IMR-90 (cell line): ENCODE data around the gene GAB1. TPM values are rescaled to one million over a fixed set of nuclear protein-coding genes. Genes with fewer than 3 reads are reported as not detected.

Source experiments
- ATAC-seq: fragments of 200-7000 bp; cut with Tn5 transposase; 2 replicates; pipeline ENCODE4 v1.9.1; 2020; ENCODE audit warnings: low read depth, mild to moderate bottlenecking, moderate library complexity
- BruUV-seq: library from RNA; stranded (reverse); fragments of 400-500 nt; replicated peaks from 2 replicates; lab custom pipeline; 2021; lab: Mats Ljungman, UMichigan
- CTCF ChIA-PET: fragments of 300-600 bp; formaldehyde crosslinking; extraction: SDS; loops from one replicate; lab custom pipeline; 2021; ENCODE audit warnings: antibody characterized with exemption; lab: Yijun Ruan, JAX
- POLR2A ChIA-PET: fragments of 300-600 bp; sonication (Branson Sonifier 250); formaldehyde crosslinking; loops from one replicate; lab custom pipeline; 2022; ENCODE audit warnings: antibody characterized with exemption; ENCODE audit not compliant: unreplicated experiment; lab: Charles Lee
- DNase-seq: peaks from one replicate; pipeline ENCODE4 v3.0.0; 2013
- H2AFZ ChIP-seq: replicated peaks from 2 replicates; pipeline ENCODE3; 2013; ENCODE audit warnings: low read length, mild to moderate bottlenecking; ENCODE audit not compliant: poor library complexity
- H2AK5ac ChIP-seq: 2 replicates; pipeline ENCODE4 v1.6.1; 2013; ENCODE audit warnings: low read depth, low read length, inconsistent platforms
- H2AK9ac ChIP-seq: replicated peaks from 2 replicates; pipeline ENCODE3; 2013; ENCODE audit warnings: mild to moderate bottlenecking, low read depth, low read length, moderate library complexity; ENCODE audit not compliant: poor library complexity
- H2BK120ac ChIP-seq: 2 replicates; pipeline ENCODE4 v1.6.1; 2013; ENCODE audit warnings: low read depth, low read length, inconsistent platforms
- H2BK15ac ChIP-seq: 3 replicates; pipeline ENCODE4 v1.6.1; 2013; ENCODE audit warnings: low read depth, low read length, inconsistent platforms
- H2BK20ac ChIP-seq: 2 replicates; pipeline ENCODE4 v1.6.1; 2013; ENCODE audit warnings: low read depth, mild to moderate bottlenecking, inconsistent platforms, low read length, moderate library complexity
- H2BK5ac ChIP-seq: 2 replicates; pipeline ENCODE4 v1.6.1; 2013; ENCODE audit warnings: mild to moderate bottlenecking, low read depth, low read length, inconsistent platforms; ENCODE audit not compliant: poor library complexity, severe bottlenecking
- H3K14ac ChIP-seq: replicated peaks from 2 replicates; pipeline ENCODE4 v1.6.1; 2013; ENCODE audit warnings: low read depth, low read length, inconsistent platforms
- H3K18ac ChIP-seq: 2 replicates; pipeline ENCODE4 v1.6.1; 2013; ENCODE audit warnings: low read depth, low read length, control low read depth
- H3K23ac ChIP-seq: 2 replicates; pipeline ENCODE4 v1.6.1; 2013; ENCODE audit warnings: low read depth, low read length, inconsistent platforms
- H3K27ac ChIP-seq: 2 replicates; pipeline ENCODE4 v1.5.1; 2013; ENCODE audit warnings: mild to moderate bottlenecking, control low read depth, low read length; ENCODE audit not compliant: insufficient read depth
- H3K27me3 ChIP-seq: 2 replicates; pipeline ENCODE4 v1.6.1; 2013; ENCODE audit warnings: low read length; ENCODE audit not compliant: control insufficient read depth, insufficient read depth
- H3K36me3 ChIP-seq: 2 replicates; pipeline ENCODE4 v1.6.1; 2013; ENCODE audit warnings: low read length, mixed read lengths; ENCODE audit not compliant: control insufficient read depth, insufficient read depth
- H3K4ac ChIP-seq: 2 replicates; pipeline ENCODE4 v1.6.1; 2013; ENCODE audit warnings: low read depth, low read length, inconsistent platforms
- H3K4me1 ChIP-seq: 2 replicates; pipeline ENCODE4 v1.6.1; 2013; ENCODE audit warnings: low read length, mixed read lengths; ENCODE audit not compliant: control insufficient read depth, insufficient read depth
- H3K4me2 ChIP-seq: 2 replicates; pipeline ENCODE4 v1.6.1; 2013; ENCODE audit warnings: low read depth, mild to moderate bottlenecking, control low read depth, low read length, moderate library complexity
- H3K4me3 ChIP-seq: 2 replicates; pipeline ENCODE4 v1.5.1; 2013; ENCODE audit warnings: low read depth, mild to moderate bottlenecking, control low read depth, low read length, moderate library complexity; ENCODE audit not compliant: insufficient read depth
- H3K56ac ChIP-seq: 2 replicates; pipeline ENCODE4 v1.6.1; 2013; ENCODE audit warnings: low read length, inconsistent platforms; ENCODE audit not compliant: insufficient read depth; ENCODE audit errors: extremely low read depth
- H3K79me1 ChIP-seq, 2 experiments: 2 replicates each; pipeline ENCODE4 v1.6.1; 2013; ENCODE audit warnings: low read length in 2 of 2, inconsistent platforms in 1 of 2, low read depth in 1 of 2
- H3K9ac ChIP-seq: 2 replicates; pipeline ENCODE4 v1.6.1; 2013; ENCODE audit warnings: low read depth, low read length, control low read depth
- H3K9me1 ChIP-seq: 2 replicates; pipeline ENCODE4 v1.6.1; 2013; ENCODE audit warnings: low read length, inconsistent platforms; ENCODE audit not compliant: insufficient read depth
- H3K9me3 ChIP-seq: 2 replicates; pipeline ENCODE4 v1.6.1; 2013; ENCODE audit warnings: low read length; ENCODE audit not compliant: control insufficient read depth, insufficient read depth
- H4K20me1 ChIP-seq: 2 replicates; pipeline ENCODE4 v1.6.1; 2013; ENCODE audit warnings: low read length, inconsistent platforms; ENCODE audit not compliant: insufficient read depth
- H4K5ac ChIP-seq: 2 replicates; pipeline ENCODE4 v1.6.1; 2013; ENCODE audit warnings: mild to moderate bottlenecking, low read depth, low read length, control low read depth
- H4K8ac ChIP-seq, 2 experiments: 2 replicates each; pipeline ENCODE4 v1.6.1; 2013; ENCODE audit warnings: low read depth in 2 of 2, low read length in 2 of 2, control low read depth in 1 of 2, inconsistent platforms in 1 of 2
- H4K91ac ChIP-seq: 2 replicates; pipeline ENCODE4 v1.6.1; 2013; ENCODE audit warnings: low read depth, low read length, inconsistent platforms; ENCODE audit not compliant: insufficient read depth
- BHLHE40 ChIP-seq: fragments of 150-350 bp; IDR thresholded peaks from 2 replicates; pipeline ENCODE4 v1.6.1; 2016; ENCODE audit warnings: mild to moderate bottlenecking, low read depth, low read length
- CEBPB ChIP-seq: IDR thresholded peaks from 2 replicates; pipeline ENCODE4 v1.6.1; 2012; ENCODE audit warnings: low read depth, low read length, improper control_type of control experiment
- MAZ ChIP-seq: IDR thresholded peaks from 2 replicates; pipeline ENCODE4 v1.6.1; 2012; ENCODE audit warnings: low read depth, mild to moderate bottlenecking, low read length, improper control_type of control experiment, moderate library complexity, borderline replicate concordance
- NFE2L2 ChIP-seq: fragments of 150-350 bp; IDR thresholded peaks from 2 replicates; pipeline ENCODE4 v1.6.1; 2016; ENCODE audit warnings: low read depth, mild to moderate bottlenecking, low read length
- POLR2A ChIP-seq: IDR thresholded peaks from 2 replicates; pipeline ENCODE4 v1.6.1; 2012; ENCODE audit warnings: mild to moderate bottlenecking, low read depth, low read length
- RFX5 ChIP-seq: IDR thresholded peaks from 2 replicates; pipeline ENCODE4 v1.8.0; 2012; ENCODE audit warnings: low read depth, mild to moderate bottlenecking, low read length, moderate library complexity
- WGBS, 2 experiments: methylation state at CpG; one replicate each; pipeline versions ENCODE4 v1.1.5 to v1.1.7; 2013; ENCODE audit warnings: missing lambda C conversion rate in 2 of 2; ENCODE audit not compliant: insufficient read length in 1 of 2; ENCODE audit errors: extremely low coverage in 2 of 2; 5-methylcytosine and 5-hydroxymethylcytosine counted together
- dilution Hi-C: fragments of 300-500 bp; cut with HindIII; formaldehyde crosslinking; loops from one replicate; pipeline ENCODE4 v1.14.3; 2018; ENCODE audit warnings: low sequenced_read_pairs; ENCODE audit not compliant: unreplicated experiment
- in situ Hi-C: fragments of 300-500 bp; cut with MboI; formaldehyde crosslinking; loops from 3 replicates; pipeline ENCODE4 v1.14.3; 2019; ENCODE audit warnings: low sequenced_read_pairs, inconsistent platforms, mixed read lengths
- intact Hi-C: fragments of 100-400 bp; cut with micrococcal nuclease; formaldehyde crosslinking; loops from 2 replicates; pipeline ENCODE4 v1.10.0; 2022
- polyA plus RNA-seq, 3 experiments: library from polyadenylated mRNA; depleted of rRNA; stranded (reverse); fragments of >200 nt; gene quantifications; 2 replicates each; pipeline ENCODE4 v1.2.3, GENCODE V29; 2012; ENCODE audit warnings: low replicate concordance in 1 of 3
- total RNA-seq: library from RNA; depleted of rRNA; stranded (reverse); fragments of >200 nt; gene quantifications from 2 replicates; pipeline ENCODE4 v1.2.3, GENCODE V29; 2012
- TF ChIP-seq, protein P1 (sequence below): fragments of 150-350 bp; IDR thresholded peaks from 2 replicates; pipeline ENCODE4 v1.6.1; 2016; ENCODE audit warnings: low read depth, mild to moderate bottlenecking, low read length, moderate library complexity, borderline replicate concordance

The GAB1 gene
- total and polyA plus RNA-seq, 2 of the 4 experiments (the other 2 are of a cell fraction), result 2.8 to 12.0 TPM

DNA sequence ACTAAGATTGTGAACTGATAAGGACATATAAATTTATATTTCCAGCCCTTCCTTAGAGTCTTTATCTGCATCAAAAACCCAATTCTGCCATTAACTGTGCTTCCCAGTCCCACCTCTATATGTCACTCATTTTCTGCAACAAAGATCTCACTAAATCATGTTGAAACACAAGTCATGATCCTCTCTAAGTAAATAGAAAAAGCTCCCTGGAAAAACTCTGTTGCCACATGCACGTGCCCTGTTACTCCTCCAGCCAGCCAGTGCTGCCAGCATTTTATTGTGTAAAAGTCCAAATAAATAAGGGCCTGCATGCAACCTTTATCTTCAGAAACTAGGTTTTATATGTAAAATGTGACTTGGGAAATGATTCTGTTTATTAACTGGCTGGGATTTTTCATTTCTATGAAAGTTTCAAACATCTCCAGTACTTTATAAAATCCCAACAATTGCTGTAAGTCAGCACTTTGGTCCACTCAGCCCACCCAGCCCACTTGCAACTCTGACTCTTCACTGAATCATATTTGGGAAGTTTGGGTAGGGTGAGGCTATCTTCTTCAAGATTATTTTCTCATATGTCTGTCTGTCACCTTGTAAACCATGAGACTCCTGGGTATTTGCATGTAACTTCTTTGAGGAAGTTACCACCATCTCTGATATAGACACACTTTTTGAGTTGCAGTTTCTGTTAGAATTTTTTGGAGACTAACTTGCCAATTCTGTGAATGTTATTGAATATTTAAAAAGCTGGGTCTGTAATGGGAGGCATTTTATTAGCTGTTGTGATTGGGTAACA, 136.9 kb downstream of the GAB1 start:
- no peak for TF ChIP-seq POLR2A
- TF ChIP-seq BHLHE40, result no peak
- no peak for TF ChIP-seq CEBPB
- TF ChIP-seq, protein P1, sequence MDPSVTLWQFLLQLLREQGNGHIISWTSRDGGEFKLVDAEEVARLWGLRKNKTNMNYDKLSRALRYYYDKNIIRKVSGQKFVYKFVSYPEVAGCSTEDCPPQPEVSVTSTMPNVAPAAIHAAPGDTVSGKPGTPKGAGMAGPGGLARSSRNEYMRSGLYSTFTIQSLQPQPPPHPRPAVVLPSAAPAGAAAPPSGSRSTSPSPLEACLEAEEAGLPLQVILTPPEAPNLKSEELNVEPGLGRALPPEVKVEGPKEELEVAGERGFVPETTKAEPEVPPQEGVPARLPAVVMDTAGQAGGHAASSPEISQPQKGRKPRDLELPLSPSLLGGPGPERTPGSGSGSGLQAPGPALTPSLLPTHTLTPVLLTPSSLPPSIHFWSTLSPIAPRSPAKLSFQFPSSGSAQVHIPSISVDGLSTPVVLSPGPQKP, result no peak
- TF ChIP-seq NFE2L2, result no peak
- TF ChIP-seq RFX5, result no peak
- no peak for TF ChIP-seq MAZ
- peaks cover 5% of the 10 kb centered on the region; the same call in 1 of the 2 replicates for H3K36me3 ChIP-seq
- H4K8ac ChIP-seq, result no peak overlapping the region
- no peak overlapping the region for H3K23ac ChIP-seq
- no peak for ATAC-seq
- H2BK15ac ChIP-seq, result no peak overlapping the region
- dilution Hi-C loops (no loop called here), in situ Hi-C loops (no loop called here), intact Hi-C loops (no loop called here)
- no CpG with 5 or more reads among the region's 1 CpG for WGBS, 2 experiments
- no TSS peak for BruUV-seq
- H2AFZ ChIP-seq, result no peak overlapping the region
- H3K27me3 ChIP-seq, result no peaks in the 10 kb centered on the region
- H3K4me2 ChIP-seq, result no peak overlapping the region
- H3K9me3 ChIP-seq, result no peaks in the 10 kb centered on the region
- no peak overlapping the region for H2AK9ac ChIP-seq
- H2AK5ac ChIP-seq, result no peak overlapping the region
- no peaks in the 10 kb centered on the region for H3K4me1 ChIP-seq
- no peak overlapping the region for H3K18ac ChIP-seq
- no peak overlapping the region for H4K91ac ChIP-seq
- H2BK20ac ChIP-seq, result no peak overlapping the region
- H3K27ac ChIP-seq, result no peak overlapping the region
- no peaks in the 10 kb centered on the region for H3K79me1 ChIP-seq
- POLR2A ChIA-PET, result no interaction called here
- H3K9me1 ChIP-seq, result no peaks in the 10 kb centered on the region
- no peak overlapping the region for H3K4ac ChIP-seq
- H3K9ac ChIP-seq, result no peak overlapping the region
- CTCF ChIA-PET, result no interaction called here
- no peak for DNase-seq
- H3K14ac ChIP-seq, result no peak overlapping the region
- H4K5ac ChIP-seq, result no peak overlapping the region
- no peak overlapping the region for H3K56ac ChIP-seq
- H2BK120ac ChIP-seq, result no peak overlapping the region
- no peak overlapping the region for H2BK5ac ChIP-seq
- H4K20me1 ChIP-seq, result no peaks in the 10 kb centered on the region
- H3K4me3 ChIP-seq, result no peak overlapping the region
